Hematopoietic multipotent progenitor cell treated with erythropoietin and hydrocortisone succinate and interleukin-3 and kit ligand, for 4 days (in vitro differentiated cells): ENCODE results near the gene ARFRP1.
"Not testable (repeated sequence)": the region's sequence is repeated elsewhere in the genome, so short reads cannot be mapped to it uniquely, and the experiment has no call there.

Source experiments
- DNase-seq: peaks from one replicate; pipeline ENCODE4 v3.0.0-alpha.2; 2015

ARFRP1 gene

DNA sequence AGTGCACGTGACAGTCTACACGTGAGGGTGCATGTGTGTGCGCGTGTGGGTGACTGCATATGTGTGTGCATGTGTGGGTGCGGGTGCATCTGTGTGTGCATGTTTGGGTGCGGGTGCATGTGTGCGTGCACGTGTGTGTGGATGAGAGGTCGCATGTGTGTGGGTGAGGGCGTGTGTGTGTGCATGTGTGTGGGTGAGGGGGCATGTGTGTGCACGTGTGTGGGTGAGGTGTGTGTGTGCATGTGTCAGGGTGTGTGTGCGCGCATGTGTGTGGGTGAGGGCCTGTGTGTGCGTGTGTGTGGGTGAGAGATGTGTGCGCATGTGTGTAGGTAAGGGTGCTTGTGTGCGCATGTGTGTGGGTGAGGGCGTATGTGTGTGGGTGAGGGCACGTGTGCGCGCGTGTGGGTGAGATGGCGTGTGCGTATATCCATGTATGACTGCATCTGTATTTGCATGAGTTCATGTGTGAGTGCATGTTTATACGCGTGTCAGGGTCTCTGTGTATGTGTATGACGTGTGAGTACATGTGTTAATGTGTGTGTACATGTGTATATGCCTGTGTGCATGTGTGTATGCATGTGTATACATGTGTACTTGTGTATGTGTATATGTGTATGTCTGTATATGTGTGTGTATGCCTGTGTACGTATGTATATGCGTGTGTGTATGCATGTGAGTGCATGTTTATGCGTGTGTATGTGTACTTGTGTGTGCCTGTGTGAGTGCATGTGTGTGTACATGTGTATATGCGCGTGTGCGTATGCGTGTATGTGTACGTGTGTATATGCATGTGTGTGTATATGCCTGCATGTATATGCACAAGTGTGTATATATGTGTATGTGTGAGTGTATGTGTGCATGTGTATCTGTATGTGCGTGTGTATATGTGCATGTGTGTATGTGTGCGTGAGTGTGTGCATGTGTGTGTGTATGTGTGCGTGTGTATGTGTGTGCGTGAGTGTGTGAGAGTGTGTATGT, 24.6 kb upstream of the ARFRP1 start:
- no peak for DNase-seq

- DNase-seq = no peak
Measured at GRCh38 chr20:63731410-63731809, 23.6 kb upstream of the ARFRP1 start.

GRCh38 chr20:63730189-63730733, 22.5 kb upstream of the ARFRP1 start:
- DNase-seq = not testable (repeated sequence)

DNA sequence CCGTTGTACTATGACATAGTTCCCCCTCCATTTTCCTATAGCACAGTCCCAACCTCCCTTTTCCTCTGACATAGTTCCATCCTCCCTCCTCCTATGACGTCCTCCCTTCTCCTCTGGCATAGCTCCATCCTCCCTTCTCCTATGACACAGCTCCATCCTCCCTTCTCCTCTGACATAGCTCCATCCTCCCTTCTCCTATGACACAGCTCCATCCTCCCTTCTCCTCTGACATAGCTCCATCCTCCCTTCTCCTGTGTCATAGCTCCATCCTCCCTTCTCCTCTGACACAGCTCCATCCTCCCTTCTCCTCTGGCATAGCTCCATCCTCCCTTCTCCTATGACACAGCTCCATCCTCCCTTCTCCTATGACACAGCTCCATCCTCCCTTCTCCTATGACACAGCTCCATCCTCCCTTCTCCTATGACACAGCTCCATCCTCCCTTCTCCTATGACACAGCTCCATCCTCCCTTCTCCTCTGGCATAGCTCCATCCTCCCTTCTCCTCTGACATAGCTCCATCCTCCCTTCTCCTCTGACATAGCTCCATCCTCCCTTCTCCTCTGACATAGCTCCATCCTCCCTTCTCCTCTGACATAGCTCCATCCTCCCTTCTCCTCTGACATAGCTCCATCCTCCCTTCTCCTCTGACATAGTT, 15.3 kb upstream of the ARFRP1 start:
- DNase-seq = not testable (repeated sequence)

- DNase-seq = no peak
Measured at GRCh38 chr20:63718996-63719395, 11.2 kb upstream of the ARFRP1 start.

GRCh38 chr20:63714858-63715257, 7.1 kb upstream of the ARFRP1 start:
- no peak for DNase-seq

- DNase-seq = no peak
Measured at GRCh38 chr20:63712191-63712590, 4.4 kb upstream of the ARFRP1 start.

GRCh38 chr20:63711085-63711645, 3.4 kb upstream of the ARFRP1 start:
- no peak for DNase-seq

GRCh38 chr20:63709149-63709527, 1.4 kb upstream of the ARFRP1 start:
- no peak for DNase-seq

- DNase-seq = peak; percentile 39
Measured at GRCh38 chr20:63708301-63709148, 749 bp upstream of the ARFRP1 start.

GRCh38 chr20:63706852-63707557, 771 bp downstream of the ARFRP1 start:
- DNase-seq = peak; percentile 69

GRCh38 chr20:63706027-63706695, 1.6 kb downstream of the ARFRP1 start:
- DNase-seq = no peak

GRCh38 chr20:63705232-63706026, 2.3 kb downstream of the ARFRP1 start:
- no peak for DNase-seq

DNA sequence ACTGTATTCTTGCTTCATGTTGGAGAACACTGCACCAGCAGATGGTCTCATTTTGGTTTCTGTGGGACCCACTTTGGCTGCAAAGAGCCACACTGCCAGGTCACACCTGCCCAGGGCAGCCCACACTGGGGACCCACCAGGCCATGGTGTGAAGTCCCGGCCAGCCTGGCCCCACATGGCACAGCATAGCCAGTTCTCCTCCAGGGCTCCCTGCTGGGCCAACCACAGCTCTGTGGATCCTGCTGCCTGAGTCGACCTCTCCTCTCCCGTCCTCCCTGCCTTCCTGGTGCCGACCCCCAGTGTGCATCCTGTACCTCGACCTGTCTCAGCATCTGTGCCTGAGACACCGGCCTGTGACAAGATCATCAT, 3.0 kb downstream of the ARFRP1 start:
- no peak for DNase-seq

- no peak for DNase-seq
Measured at GRCh38 chr20:63703976-63704748, 3.6 kb downstream of the ARFRP1 start.

GRCh38 chr20:63703471-63703975, 4.3 kb downstream of the ARFRP1 start:
- no peak for DNase-seq

- no peak for DNase-seq
Measured at GRCh38 chr20:63702751-63703470, 4.9 kb downstream of the ARFRP1 start.

DNA sequence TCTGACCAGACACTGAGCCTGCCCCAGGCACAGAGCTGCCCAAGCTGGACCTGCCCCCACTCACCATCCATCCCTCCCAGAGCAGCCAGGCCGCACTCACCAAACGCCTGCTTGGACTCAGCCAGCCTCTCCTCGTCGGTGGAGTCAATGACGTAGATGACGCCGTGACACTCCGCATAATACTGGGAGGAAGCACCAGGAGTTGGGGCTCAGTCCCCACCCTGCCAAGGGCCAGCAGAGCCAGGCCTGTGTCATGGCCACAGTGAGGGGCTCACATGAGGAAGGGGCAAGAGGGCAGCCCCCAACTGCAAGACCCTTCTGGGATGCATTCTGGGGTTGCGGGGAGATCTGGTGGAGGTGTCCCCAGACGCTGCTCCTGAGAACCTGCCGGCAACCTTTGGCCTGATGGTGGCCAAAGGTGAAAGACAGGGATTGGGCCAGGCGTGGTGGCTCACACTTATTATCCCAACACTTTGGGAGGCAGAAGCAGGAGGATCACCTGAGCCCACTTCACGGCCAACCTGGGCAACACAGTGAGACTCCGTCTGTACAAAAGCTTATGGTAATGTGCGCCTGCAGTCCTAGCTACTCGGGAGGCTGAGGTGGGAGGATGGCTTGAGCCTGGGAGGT, 5.6 kb downstream of the ARFRP1 start:
- no peak for DNase-seq
